Measurements from ENCODE around the gene CTSC. TPM values are rescaled to one million over a fixed set of nuclear protein-coding genes. Genes with fewer than 3 reads are reported as not detected.

CTSC gene
- total and polyA plus RNA-seq, 9 of the 15 experiments (the other 6 are each of a cell fraction or from before 2014, with no cell fraction given) = 113 to 403 (median 187) TPM

DNA sequence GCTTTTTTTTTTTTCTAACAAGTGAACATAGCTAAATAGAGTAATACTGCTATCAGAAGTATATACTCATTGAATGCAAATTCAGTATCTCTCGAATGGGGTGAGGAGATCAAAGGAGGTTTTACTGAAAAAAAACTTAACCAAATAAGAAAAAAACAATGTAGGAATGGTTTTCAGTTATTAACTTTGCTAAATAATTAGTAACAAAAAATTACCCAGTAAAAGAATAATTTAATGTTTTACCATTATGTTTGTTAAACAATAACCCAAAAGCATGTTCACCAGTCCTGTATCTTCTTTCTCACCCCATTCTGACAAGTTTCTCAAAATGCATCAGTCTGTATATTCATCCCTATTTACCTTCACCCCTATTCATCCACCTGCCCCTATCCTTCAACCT is 22.6 kb upstream of the CTSC start:
- in situ Hi-C loops (cut with MboI) = no loop called here
- H3K27ac ChIP-seq (ENCODE audit: extremely low read depth, low read depth, low read length) = peak overlapping the region; percentile 43; the same call in 2 of the 3 replicates
- no peak for FAIRE-seq
- no TSS peak for BruUV-seq (replicated peaks)
- no peak overlapping the region for H3K4me3 ChIP-seq
- ATAC-seq = no peak
- no peak overlapping the region for H3K9ac ChIP-seq (ENCODE audit: insufficient read depth in 1 of 2, low read depth in 2 of 2, low read length in 2 of 2)
- H3K79me2 ChIP-seq (ENCODE audit: control insufficient read depth, insufficient read depth, low read length) = no peaks in the 10 kb centered on the region
- WGBS (ENCODE audit: insufficient coverage, low coverage, missing lambda C conversion rate) = 8% methylated on average over 1 of the region's 1 CpG
- H4K20me1 ChIP-seq (replicated peaks; ENCODE audit: control insufficient read depth, insufficient read depth, low read length) = no peaks in the 10 kb centered on the region
- H3K4me1 ChIP-seq (replicated peaks in 1 of 2; ENCODE audit: control insufficient read depth in 2 of 2, insufficient read depth in 2 of 2, low read length in 2 of 2) = peaks cover 0 to 16% of the 10 kb centered on the region in 2 experiments; a peak in 3 of 5 replicates
- intact Hi-C loops (cut with micrococcal nuclease) = no loop called here
- TF ChIP-seq SRF (CRISPR knock-in tag; IDR thresholded peaks at IDR 0.05) (0 out of 4 replicates have a peak, but pooled peaks of 1 of the 2 experiments have one; percentile 15), HMGN3 (IDR thresholded peaks at IDR 0.05; ENCODE audit: borderline replicate concordance, extremely low read depth, insufficient read length, low read depth, low read length) (no peak), GTF2A2 (tag; IDR thresholded peaks at IDR 0.05) (no peak)
- TF ChIP-seq, protein P1, sequence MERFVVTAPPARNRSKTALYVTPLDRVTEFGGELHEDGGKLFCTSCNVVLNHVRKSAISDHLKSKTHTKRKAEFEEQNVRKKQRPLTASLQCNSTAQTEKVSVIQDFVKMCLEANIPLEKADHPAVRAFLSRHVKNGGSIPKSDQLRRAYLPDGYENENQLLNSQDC (CRISPR knock-in tag; IDR thresholded peaks at IDR 0.05) = no peak
- TF ChIP-seq, protein P2, sequence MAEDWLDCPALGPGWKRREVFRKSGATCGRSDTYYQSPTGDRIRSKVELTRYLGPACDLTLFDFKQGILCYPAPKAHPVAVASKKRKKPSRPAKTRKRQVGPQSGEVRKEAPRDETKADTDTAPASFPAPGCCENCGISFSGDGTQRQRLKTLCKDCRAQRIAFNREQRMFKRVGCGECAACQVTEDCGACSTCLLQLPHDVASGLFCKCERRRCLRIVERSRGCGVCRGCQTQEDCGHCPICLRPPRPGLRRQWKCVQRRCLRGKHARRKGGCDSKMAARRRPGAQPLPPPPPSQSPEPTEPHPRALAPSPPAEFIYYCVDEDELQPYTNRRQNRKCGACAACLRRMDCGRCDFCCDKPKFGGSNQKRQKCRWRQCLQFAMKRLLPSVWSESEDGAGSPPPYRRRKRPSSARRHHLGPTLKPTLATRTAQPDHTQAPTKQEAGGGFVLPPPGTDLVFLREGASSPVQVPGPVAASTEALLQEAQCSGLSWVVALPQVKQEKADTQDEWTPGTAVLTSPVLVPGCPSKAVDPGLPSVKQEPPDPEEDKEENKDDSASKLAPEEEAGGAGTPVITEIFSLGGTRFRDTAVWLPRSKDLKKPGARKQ (CRISPR knock-in tag; IDR thresholded peaks at IDR 0.05) = no peak
- TF ChIP-seq, protein P3, sequence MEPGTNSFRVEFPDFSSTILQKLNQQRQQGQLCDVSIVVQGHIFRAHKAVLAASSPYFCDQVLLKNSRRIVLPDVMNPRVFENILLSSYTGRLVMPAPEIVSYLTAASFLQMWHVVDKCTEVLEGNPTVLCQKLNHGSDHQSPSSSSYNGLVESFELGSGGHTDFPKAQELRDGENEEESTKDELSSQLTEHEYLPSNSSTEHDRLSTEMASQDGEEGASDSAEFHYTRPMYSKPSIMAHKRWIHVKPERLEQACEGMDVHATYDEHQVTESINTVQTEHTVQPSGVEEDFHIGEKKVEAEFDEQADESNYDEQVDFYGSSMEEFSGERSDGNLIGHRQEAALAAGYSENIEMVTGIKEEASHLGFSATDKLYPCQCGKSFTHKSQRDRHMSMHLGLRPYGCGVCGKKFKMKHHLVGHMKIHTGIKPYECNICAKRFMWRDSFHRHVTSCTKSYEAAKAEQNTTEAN (CRISPR knock-in tag; IDR thresholded peaks at IDR 0.05) = no peak
- TF ChIP-seq, protein P4, sequence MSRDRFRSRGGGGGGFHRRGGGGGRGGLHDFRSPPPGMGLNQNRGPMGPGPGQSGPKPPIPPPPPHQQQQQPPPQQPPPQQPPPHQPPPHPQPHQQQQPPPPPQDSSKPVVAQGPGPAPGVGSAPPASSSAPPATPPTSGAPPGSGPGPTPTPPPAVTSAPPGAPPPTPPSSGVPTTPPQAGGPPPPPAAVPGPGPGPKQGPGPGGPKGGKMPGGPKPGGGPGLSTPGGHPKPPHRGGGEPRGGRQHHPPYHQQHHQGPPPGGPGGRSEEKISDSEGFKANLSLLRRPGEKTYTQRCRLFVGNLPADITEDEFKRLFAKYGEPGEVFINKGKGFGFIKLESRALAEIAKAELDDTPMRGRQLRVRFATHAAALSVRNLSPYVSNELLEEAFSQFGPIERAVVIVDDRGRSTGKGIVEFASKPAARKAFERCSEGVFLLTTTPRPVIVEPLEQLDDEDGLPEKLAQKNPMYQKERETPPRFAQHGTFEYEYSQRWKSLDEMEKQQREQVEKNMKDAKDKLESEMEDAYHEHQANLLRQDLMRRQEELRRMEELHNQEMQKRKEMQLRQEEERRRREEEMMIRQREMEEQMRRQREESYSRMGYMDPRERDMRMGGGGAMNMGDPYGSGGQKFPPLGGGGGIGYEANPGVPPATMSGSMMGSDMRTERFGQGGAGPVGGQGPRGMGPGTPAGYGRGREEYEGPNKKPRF (IDR thresholded peaks at IDR 0.05; ENCODE audit: low read depth, low read length) = no peak
- no peaks in the 10 kb centered on the region for H3K9me1 ChIP-seq (ENCODE audit: control insufficient read depth, insufficient read depth, low read length)
- no peak for DNase-seq (ENCODE audit: extremely low read depth in 1 of 4, low spot score in 3 of 4)
- 0 out of 2 replicates have a peak overlapping the region, but pooled peaks have one; percentile 49 for H2AFZ ChIP-seq (ENCODE audit: low read depth, low read length)
- H3K27me3 ChIP-seq (ENCODE audit: control insufficient read depth in 2 of 2, insufficient read depth in 2 of 2, low read length in 2 of 2) = no peaks in the 10 kb centered on the region
- CTCF ChIA-PET (ENCODE audit: low intra/inter-chr PET ratio) = no interaction called here
- POLR2A ChIA-PET = interaction anchor here (1.3 kb wide), 1 partner anchor 18 kb away, joined by 3 read pairs; no protein-coding TSS in a partner anchor
- H3K9me3 ChIP-seq (replicated peaks; ENCODE audit: control insufficient read depth, insufficient read depth, low read depth, low read length) = no peaks in the 10 kb centered on the region
- H3K4me2 ChIP-seq (ENCODE audit: insufficient read depth, low read length) = no peak overlapping the region
- H3K36me3 ChIP-seq (ENCODE audit: control insufficient read depth, insufficient read depth, low read length) = no peaks in the 10 kb centered on the region; the same call in 2 of the 3 replicates

All from K562 (cell line).